NCI-H2196 (cell line): ENCODE results near the gene COMMD10.

Experiments used
- DNase-seq: peaks from one replicate; lab custom pipeline; 2025; ENCODE audit not compliant: unreplicated experiment; lab: John Stamatoyannopoulos, UW

The COMMD10 gene

GRCh38 chr5:116281309-116281708, 196.5 kb downstream of the COMMD10 start:
- DNase-seq = no peak

DNA sequence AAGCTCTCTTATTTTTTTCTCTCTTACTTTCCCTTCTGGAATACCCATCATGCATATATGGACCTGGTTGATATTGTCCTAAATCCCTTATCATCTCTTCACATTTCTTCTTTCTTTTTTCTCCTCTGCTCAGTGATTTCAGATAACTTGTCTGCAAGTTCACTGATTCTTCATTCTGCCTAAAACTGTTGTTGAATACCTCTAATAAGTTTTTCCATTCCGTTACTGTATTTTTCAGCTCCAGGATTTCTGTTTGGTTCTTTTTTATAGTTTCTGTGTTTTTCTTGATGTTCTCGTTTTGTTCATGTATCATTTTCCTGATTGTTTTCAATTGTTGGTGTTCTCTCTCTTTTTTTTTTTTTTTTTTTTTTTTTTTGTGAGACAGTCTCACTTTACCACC, 203.7 kb downstream of the COMMD10 start:
- no peak for DNase-seq

GRCh38 chr5:116289276-116289675, 204.5 kb downstream of the COMMD10 start:
- no peak for DNase-seq

DNA sequence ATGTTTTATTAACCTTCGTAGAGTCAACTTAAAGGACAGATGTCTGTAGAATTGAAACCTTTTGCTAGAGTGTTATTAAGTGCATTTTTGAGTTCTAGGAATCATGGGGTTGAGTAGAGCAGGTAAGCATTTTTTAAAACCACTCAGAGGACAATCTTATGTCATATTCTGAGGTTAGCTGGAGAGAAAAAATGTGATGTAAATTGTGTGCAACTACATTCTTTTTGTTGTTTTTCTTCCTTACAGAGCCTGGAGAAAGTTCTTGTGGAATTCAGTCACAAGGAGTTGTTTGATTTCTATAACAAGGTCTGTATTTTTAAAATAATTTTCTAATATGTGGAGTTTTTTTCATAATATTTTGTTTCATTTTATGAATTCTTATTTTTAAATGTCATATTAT, 206.4 kb downstream of the COMMD10 start:
- DNase-seq = no peak

DNA sequence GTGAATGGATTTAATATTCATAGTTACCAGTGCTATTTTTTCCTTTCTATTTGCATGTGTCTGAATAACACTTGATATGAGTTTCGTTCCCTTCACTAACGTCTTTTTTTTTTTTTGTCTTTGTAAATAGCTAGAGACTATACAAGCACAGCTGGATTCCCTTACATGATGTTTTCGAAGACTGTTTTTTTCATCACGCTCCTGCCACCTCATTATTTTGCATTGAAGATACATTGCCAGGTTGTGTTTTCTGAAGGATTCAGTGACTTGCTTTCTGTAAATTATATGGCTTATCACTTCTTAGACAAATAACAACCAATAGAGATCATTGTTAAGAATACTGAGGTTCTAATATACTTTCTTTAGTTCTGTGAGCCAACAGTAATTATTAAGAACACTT, 207.5 kb downstream of the COMMD10 start:
- no peak for DNase-seq

DNA sequence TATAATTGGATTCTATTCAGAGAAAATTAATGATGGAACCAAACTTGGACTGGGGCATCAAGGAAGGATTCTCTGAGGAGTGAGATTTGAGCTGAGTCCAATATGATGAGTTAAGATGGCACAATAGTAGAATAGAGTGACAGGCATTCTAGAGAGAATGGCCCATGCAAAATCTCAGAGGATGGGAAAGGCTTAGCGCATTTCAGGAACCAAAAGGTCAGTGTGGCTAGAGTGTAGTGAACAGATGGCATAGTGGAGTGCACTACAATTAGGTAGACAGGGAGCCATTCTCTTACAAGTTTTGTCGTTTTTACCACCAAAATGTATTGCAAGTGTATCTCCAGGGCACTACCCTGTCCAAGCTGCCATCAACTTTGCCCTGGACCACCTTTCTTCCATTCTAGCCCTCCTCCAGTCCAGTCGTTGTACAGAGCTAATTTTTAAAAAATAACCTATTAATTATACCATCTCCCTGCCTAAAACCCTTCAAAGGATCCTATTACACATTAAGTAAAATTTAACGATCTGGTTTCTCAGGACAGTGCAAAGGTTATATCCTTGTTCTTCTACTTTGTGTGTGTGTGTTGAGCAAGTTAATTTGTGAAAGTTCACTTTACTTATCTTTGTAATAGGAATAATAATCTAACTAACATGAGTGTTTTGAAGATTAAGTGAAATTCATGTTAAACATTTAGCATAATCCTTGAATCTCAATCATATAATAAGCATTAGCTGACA, 211.7 kb downstream of the COMMD10 start:
- DNase-seq = no peak

DNA sequence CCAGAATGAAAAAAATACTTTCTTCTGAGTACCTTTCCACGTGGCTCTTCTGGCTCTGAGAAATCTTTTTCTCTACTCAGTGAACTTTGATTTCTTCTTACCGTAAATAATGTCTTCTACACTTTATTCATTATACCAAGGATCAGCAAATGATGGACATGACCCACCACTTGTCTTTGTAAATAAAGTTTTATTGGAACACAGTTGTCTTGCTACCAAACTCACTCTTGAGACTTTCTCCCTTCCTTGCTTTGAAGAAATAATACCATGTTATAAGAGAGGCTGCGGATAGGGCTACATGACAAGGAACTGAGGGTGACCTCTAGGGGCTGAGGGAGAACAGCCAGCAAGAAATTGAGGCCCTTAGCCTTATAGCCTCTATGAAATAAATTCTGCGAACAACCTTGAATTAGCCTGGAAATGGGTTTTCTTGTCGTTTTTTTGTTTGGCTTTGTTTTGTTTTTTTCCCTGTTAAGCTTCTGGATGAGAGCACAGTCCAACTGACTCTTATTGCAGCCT, 212.5 kb downstream of the COMMD10 start:
- DNase-seq = no peak

- no peak for DNase-seq
These were observed 215.2 kb downstream of the COMMD10 start for GRCh38 chr5:116299746-116300640.

DNA sequence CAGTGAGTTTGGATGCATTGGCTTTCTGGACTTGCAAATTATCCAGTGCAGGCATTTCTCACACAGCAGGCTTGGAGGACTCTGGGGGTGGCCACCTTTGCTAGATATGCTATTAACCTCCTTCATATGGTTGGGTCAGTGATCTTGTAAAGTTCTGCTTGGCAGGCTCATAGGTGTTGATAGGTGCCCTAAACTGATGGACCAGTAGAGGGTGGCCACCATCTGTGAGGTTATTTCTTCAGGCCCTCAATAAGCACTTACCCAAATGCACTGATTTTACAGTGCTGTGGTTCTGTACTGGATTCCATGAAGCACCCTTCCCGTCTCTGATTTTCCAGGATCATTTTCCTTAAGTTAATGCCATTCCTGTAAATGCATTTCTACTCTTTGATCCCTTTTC, 216.3 kb downstream of the COMMD10 start:
- DNase-seq = no peak

DNA sequence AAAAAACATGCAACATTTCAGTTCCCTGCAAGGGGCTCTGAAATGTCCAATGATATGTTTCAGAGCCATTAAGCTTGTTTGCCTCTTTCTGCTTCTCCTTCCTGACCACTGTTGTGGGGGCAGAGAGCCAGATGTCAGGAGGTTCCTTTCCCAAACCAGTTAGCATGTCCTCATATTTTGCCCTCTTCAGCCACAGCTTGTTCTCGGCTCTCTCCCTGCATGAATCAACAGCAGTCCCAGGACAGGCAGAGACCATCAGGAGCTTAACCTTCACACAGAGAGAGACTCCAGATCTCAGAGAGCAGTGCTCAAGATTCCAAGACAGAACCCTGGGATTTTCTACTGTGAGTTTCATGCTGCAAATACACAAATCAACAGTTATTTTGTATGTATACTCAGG, 218.5 kb downstream of the COMMD10 start:
- no peak for DNase-seq

DNA sequence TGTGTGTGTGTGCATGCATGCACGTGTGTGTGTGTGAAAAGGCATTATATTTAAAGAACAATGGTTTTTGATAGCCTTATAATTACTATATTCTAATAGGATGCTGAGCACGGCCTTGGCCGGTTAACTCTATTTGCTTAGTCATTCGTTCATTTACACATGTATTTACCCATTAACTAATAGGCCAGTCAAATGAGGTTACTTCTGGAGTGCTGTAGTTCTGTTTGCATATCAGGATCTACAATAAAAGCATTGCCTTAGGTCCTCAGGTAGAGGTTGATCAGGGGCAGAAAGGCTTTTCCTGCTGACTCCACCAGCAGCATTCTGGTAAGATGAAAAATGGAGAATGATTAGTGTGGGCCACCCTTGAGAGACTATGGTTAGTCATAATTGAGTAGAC, 219.0 kb downstream of the COMMD10 start:
- peak; percentile 3 for DNase-seq

DNA sequence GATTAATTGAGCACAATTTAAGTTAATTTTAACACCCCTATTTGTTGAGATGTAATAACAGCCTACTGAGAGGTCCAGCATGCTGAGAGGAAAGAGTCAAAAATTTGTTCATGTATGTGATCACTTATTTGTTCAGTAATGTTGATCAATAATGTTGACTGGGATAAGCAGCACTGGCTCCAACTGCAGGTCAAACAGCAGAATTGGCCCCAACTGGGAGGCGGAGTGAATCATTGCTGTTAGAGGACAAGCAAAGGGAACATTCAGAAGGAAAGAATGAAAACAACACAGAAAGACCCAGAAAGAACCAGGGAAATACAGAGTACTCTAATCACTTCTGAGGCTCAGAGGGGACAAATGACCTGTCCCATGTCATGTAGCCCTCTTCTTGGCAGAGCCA, 221.1 kb downstream of the COMMD10 start:
- DNase-seq = no peak

GRCh38 chr5:116306846-116307245, 222.0 kb downstream of the COMMD10 start:
- DNase-seq = no peak

DNA sequence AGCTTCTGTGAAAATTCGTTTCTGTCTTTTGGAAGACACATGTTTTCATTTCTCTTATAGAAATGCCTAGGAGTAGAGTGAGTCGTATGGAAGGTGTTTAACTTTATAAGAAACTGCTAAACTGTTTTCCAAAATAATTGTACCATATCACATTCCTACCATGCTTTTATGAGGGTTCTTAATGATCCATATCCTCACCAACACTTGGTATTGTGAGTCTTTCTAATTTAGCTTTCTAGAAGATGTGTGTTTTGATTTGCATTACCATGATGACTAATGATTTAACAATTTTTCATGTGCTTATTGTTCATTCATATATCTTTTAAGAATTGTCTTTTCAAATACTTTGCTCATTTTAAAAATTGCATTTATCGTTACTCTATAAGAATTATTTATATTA, 223.6 kb downstream of the COMMD10 start:
- no peak for DNase-seq

DNA sequence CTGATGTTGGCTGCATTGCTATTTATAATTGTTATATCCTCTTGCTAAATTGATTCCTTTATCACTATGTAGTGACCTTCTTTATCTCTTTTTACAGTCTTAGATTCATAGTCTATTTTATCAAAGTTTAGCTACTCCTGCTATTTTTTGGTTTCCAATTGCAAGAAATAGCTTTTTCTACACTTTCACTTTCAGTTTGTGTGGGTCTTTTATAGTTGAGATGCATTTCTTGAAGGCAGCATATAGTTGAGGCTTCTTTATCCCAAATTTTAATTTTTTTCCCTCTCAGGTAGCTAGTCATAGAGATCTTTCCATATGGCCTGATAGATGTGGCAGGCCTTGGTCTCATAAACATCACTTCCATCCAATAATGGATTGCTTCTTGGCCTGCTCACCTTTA, 228.5 kb downstream of the COMMD10 start:
- no peak for DNase-seq

DNA sequence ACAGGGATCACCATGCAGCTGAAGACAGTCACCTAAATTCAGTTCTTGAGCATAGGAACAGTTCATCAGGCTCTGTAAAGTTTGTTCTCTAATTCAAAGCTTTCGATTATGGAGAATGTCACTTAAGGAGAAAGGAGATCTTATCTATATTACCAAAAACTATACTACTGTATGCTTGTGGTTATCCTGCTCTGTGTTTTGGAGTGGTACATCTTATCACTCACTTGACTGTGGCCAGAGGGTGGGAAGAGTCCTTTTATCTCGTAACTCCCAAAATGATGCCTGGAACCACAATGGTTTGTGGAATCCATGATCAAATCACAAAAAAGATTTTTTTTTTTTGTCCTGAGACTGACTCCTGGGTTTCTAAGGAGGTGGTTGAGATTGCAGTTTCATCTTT, 230.7 kb downstream of the COMMD10 start:
- DNase-seq = no peak

DNA sequence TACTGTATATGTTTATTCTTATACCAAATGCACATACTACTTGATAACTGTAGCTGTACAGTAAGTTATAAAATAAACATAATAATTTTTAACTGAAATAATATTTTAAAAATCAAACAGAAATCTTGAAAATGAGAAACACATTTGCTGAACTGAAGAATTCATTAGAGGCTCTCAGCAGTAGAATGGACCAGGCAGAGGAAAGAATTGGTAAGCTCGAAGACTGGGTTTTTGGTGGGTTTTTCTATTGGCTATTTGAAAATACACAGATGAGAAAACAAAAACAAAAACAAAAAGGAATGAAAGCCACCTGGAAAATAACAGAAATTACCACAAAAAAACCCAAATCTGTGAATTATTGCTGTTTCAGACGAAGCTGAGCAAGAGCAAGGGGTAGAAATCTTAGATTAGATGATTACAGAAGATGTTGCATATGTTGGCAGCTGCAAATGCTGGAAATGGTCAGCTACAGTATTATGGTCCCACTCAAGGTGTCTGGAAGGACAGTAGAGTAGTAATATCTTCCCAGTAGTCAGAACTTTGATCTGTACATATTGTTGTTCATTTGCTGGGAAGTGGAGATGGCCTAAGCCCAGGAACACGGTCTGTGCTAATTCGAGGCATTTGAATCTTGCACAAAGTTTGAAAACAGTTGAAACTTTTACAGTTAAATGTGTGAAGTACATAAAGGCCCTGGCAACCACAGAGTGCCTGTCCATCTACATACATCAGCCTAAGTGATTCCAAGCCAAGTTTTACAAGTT, 233.4 kb downstream of the COMMD10 start:
- no peak for DNase-seq

GRCh38 chr5:116320486-116320885, 235.7 kb downstream of the COMMD10 start:
- no peak for DNase-seq

- no peak for DNase-seq
These were observed 244.7 kb downstream of the COMMD10 start for GRCh38 chr5:116329503-116329902.

GRCh38 chr5:116340799-116341198, 256.0 kb downstream of the COMMD10 start:
- DNase-seq = no peak
